ENCODE results near the gene PLEKHA4. TPM values are rescaled to one million over a fixed set of nuclear protein-coding genes. Genes with fewer than 3 reads are reported as not detected.

The PLEKHA4 gene
- total and polyA plus RNA-seq, 2 experiments from 2014 or later, result 12.2 to 12.3 TPM

DNA sequence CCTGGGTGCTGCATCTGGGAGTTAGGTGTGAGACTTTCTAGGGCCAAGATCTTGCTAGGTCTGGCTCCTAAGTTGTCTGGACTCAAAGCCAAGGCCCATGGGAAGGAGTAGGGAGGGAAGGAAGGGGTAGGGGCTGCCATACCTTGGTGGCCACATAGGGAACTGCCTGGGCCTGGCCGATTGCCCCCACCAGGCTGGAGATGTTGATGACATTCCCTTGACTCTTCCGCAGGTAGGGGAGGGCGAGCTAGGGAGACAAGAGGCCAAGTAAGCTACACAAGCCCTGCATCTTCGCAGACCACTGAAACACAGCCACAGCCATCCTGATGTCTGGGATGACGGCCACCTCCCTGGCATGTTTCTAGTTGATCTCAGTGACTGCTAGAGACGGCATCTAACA is 53.5 kb downstream of the PLEKHA4 start:
- Mint-ChIP-seq H3K4me3 (no peak overlapping the region), H3K27ac (no peak overlapping the region), H3K4me1 (peaks cover 27% of the 10 kb centered on the region), H3K36me3 (ENCODE audit: low read depth) (no peaks in the 10 kb centered on the region), H3K27me3 (ENCODE audit: insufficient read depth, low read depth, poor library complexity) (peaks cover 21% of the 10 kb centered on the region), H3K9me3 (no peaks in the 10 kb centered on the region)
- H3K4me3 ChIP-seq, result no peak overlapping the region
- no peaks in the 10 kb centered on the region for H3K9me2 ChIP-seq (ENCODE audit: insufficient read depth)
- no peaks in the 10 kb centered on the region for H3K36me3 ChIP-seq (ENCODE audit: insufficient read depth)
- no peak for ATAC-seq
- H4K20me1 ChIP-seq (replicated peaks; ENCODE audit: insufficient read depth), result no peaks in the 10 kb centered on the region
- peaks cover 6% of the 10 kb centered on the region; the same call in 1 of the 2 replicates for H3K27me3 ChIP-seq (ENCODE audit: insufficient read depth)
- H3K27ac ChIP-seq (ENCODE audit: low read depth), result no peak overlapping the region
- peak; percentile 55 for DNase-seq (ENCODE audit: low spot score)
- H2AFZ ChIP-seq, result no peak overlapping the region
- H3K79me2 ChIP-seq (replicated peaks; ENCODE audit: insufficient read depth), result 0 out of 2 replicates have a peak, but pooled peaks cover 3% of the 10 kb centered on the region
- TF ChIP-seq, protein P1, sequence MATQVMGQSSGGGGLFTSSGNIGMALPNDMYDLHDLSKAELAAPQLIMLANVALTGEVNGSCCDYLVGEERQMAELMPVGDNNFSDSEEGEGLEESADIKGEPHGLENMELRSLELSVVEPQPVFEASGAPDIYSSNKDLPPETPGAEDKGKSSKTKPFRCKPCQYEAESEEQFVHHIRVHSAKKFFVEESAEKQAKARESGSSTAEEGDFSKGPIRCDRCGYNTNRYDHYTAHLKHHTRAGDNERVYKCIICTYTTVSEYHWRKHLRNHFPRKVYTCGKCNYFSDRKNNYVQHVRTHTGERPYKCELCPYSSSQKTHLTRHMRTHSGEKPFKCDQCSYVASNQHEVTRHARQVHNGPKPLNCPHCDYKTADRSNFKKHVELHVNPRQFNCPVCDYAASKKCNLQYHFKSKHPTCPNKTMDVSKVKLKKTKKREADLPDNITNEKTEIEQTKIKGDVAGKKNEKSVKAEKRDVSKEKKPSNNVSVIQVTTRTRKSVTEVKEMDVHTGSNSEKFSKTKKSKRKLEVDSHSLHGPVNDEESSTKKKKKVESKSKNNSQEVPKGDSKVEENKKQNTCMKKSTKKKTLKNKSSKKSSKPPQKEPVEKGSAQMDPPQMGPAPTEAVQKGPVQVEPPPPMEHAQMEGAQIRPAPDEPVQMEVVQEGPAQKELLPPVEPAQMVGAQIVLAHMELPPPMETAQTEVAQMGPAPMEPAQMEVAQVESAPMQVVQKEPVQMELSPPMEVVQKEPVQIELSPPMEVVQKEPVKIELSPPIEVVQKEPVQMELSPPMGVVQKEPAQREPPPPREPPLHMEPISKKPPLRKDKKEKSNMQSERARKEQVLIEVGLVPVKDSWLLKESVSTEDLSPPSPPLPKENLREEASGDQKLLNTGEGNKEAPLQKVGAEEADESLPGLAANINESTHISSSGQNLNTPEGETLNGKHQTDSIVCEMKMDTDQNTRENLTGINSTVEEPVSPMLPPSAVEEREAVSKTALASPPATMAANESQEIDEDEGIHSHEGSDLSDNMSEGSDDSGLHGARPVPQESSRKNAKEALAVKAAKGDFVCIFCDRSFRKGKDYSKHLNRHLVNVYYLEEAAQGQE (IDR thresholded peaks at IDR 0.05; ENCODE audit: unreplicated experiment), result no peak
- no peak for TF ChIP-seq EZH2 (IDR thresholded peaks at IDR 0.05; ENCODE audit: low read depth, unreplicated experiment)
- TF ChIP-seq, protein P2, sequence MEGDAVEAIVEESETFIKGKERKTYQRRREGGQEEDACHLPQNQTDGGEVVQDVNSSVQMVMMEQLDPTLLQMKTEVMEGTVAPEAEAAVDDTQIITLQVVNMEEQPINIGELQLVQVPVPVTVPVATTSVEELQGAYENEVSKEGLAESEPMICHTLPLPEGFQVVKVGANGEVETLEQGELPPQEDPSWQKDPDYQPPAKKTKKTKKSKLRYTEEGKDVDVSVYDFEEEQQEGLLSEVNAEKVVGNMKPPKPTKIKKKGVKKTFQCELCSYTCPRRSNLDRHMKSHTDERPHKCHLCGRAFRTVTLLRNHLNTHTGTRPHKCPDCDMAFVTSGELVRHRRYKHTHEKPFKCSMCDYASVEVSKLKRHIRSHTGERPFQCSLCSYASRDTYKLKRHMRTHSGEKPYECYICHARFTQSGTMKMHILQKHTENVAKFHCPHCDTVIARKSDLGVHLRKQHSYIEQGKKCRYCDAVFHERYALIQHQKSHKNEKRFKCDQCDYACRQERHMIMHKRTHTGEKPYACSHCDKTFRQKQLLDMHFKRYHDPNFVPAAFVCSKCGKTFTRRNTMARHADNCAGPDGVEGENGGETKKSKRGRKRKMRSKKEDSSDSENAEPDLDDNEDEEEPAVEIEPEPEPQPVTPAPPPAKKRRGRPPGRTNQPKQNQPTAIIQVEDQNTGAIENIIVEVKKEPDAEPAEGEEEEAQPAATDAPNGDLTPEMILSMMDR (conservative IDR thresholded peaks at IDR 0.05; ENCODE audit: low read depth in 2 of 2), result no peak
- TF ChIP-seq, protein P3, sequence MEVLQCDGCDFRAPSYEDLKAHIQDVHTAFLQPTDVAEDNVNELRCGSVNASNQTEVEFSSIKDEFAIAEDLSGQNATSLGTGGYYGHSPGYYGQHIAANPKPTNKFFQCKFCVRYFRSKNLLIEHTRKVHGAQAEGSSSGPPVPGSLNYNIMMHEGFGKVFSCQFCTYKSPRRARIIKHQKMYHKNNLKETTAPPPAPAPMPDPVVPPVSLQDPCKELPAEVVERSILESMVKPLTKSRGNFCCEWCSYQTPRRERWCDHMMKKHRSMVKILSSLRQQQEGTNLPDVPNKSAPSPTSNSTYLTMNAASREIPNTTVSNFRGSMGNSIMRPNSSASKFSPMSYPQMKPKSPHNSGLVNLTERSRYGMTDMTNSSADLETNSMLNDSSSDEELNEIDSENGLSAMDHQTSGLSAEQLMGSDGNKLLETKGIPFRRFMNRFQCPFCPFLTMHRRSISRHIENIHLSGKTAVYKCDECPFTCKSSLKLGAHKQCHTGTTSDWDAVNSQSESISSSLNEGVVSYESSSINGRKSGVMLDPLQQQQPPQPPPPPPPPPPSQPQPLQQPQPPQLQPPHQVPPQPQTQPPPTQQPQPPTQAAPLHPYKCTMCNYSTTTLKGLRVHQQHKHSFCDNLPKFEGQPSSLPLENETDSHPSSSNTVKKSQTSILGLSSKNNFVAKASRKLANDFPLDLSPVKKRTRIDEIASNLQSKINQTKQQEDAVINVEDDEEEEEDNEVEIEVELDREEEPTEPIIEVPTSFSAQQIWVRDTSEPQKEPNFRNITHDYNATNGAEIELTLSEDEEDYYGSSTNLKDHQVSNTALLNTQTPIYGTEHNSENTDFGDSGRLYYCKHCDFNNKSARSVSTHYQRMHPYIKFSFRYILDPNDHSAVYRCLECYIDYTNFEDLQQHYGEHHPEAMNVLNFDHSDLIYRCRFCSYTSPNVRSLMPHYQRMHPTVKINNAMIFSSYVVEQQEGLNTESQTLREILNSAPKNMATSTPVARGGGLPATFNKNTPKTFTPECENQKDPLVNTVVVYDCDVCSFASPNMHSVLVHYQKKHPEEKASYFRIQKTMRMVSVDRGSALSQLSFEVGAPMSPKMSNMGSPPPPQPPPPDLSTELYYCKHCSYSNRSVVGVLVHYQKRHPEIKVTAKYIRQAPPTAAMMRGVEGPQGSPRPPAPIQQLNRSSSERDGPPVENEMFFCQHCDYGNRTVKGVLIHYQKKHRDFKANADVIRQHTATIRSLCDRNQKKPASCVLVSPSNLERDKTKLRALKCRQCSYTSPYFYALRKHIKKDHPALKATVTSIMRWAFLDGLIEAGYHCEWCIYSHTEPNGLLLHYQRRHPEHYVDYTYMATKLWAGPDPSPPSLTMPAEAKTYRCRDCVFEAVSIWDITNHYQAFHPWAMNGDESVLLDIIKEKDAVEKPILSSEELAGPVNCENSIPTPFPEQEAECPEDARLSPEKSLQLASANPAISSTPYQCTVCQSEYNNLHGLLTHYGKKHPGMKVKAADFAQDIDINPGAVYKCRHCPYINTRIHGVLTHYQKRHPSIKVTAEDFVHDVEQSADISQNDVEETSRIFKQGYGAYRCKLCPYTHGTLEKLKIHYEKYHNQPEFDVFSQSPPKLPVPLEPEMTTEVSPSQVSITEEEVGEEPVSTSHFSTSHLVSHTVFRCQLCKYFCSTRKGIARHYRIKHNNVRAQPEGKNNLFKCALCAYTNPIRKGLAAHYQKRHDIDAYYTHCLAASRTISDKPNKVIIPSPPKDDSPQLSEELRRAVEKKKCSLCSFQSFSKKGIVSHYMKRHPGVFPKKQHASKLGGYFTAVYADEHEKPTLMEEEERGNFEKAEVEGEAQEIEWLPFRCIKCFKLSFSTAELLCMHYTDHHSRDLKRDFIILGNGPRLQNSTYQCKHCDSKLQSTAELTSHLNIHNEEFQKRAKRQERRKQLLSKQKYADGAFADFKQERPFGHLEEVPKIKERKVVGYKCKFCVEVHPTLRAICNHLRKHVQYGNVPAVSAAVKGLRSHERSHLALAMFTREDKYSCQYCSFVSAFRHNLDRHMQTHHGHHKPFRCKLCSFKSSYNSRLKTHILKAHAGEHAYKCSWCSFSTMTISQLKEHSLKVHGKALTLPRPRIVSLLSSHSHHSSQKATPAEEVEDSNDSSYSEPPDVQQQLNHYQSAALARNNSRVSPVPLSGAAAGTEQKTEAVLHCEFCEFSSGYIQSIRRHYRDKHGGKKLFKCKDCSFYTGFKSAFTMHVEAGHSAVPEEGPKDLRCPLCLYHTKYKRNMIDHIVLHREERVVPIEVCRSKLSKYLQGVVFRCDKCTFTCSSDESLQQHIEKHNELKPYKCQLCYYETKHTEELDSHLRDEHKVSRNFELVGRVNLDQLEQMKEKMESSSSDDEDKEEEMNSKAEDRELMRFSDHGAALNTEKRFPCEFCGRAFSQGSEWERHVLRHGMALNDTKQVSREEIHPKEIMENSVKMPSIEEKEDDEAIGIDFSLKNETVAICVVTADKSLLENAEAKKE (CRISPR knock-in tag; IDR thresholded peaks at IDR 0.05), result no peak
- TF ChIP-seq STAT1 (IDR thresholded peaks at IDR 0.05; ENCODE audit: unreplicated experiment), result no peak
- peaks cover 10% of the 10 kb centered on the region for H3K4me1 ChIP-seq (ENCODE audit: insufficient read depth)
- no peak overlapping the region for H3K4me2 ChIP-seq
- peaks cover 12% of the 10 kb centered on the region; the same call in 1 of the 2 replicates for H3F3A ChIP-seq (replicated peaks; ENCODE audit: low read depth)
